Stimulated activated CD8-positive, alpha-beta memory T cell treated with anti-CD3 and anti-CD28 coated beads, Interleukin-7, amount 100 ng/mL, for 1 hour (primary cell): ENCODE data around the gene CLDND2.
A peak's percentile ranks its signal among the peaks of the same experiment; 100 is the strongest.

ENCODE experiments used
- DNase-seq, 2 donors: peaks; one replicate each; pipeline ENCODE4 v3.0.0-alpha.2; 2020; ENCODE audit warnings: low read depth in 2 of 2

Gene CLDND2

DNA sequence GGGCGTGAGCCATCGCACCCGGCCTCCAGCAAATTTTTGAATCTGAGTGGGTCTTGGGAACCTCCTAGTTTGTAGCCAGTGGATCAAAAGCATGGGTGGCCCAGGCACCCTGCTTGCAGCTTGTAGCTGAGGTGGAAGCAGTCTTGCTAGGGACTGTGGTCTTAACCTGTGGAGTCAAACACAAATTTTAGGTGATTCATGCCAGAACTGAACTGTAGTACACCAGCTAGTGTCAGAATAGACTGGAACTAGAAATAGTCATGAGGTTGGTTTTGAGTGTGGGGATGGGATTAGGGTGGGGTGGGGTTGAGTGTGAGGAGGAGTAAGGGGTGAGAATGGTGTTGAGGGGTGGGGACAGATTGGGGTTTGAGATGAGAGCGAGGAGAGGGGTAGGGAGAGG, 13.2 kb upstream of the CLDND2 start:
- no peak for DNase-seq

- no peak for DNase-seq
Measured at GRCh38 chr19:51380379-51380778, 11.6 kb upstream of the CLDND2 start.

DNA sequence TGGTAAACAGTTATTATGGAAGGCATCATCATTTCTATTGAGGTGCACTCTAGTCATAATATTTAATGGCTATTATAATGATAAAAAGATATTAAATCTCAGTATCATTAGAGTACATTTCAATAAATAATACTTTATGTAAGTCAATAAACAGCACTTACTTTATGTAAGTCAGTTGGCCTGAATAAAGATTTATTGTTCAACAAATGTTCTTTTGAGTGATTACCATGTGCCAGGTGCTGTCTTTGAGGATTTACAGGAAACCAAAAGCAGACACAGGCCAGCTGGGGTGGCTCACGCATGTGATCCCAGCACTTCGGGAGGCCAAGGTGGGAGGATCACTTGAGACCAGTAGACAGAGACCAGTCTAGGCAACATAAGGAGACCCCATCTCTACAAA, 8.6 kb upstream of the CLDND2 start:
- DNase-seq, result no peak

DNA sequence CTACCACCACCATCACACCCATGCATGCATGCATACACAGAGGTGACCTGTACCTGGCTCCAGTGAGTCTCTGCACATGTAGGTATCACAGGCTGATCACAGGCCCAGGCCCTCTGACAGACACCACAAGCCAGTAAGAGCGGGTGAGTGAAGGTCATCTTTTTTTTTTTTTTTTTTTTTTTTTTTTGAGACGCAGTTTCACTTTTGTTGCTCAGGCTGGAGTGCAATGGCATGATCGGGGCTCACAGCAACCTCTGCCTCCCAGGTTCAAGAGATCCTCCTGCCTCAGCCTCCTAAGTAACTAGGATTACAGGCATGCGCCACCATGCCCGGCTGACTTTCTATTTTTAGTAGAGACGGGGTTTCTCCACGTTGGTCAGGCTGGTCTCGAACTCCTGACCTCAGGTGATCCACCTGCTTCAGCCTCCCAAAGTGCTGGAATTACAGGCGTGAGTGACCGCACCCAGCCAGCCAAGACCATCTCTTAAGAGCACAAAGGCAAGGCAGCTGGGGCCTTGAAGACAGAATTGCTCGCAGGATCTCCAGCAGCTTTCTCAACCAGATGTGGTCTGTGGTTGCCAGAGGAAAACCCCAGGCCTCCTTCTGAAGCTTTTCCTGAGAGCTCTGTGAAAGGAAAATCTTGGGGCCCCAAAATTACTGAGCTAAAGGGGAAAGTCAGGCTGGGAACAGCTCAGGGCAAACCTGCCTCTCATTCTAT, 6.9 kb upstream of the CLDND2 start:
- DNase-seq, result peak in 1 of 2 donors; percentile 33

GRCh38 chr19:51372649-51373504, 4.1 kb upstream of the CLDND2 start, which contains the start of gene NKG7:
Gene NKG7 (minus strand): TSS chr19:51372654. CDS start chr19:51372535, 119 bp downstream.
- DNase-seq, result peak; percentile 64 to 66

DNA sequence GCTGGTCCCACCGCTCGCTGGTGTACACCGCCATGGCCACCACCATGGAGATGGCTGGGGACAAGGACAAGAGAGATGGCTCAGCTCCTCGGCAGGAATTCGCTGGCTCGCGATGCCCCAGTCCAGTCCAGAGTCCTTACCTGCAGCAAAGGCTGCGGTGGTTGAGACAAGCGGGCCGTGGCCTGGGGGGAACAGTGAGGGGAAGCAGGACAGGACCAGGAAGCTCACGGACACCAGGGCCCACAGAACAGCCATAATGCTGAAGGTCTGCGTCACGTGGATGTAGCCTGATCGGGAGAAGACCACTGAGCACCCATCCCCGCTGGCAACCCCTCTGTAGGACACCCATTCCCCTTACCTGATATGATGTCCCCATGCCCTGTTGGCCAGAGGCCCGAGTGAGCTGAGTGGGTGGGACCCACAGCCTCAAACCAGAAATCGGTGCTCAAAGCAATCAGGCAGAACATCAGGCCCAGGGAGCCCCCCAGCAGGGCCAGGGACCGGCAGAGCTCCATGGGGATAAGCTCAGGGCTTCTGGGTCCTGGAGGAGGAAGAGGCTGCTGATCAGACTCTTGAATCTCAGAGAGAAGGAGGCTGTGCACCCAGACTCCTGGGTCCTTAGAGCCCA, 3.3 kb upstream of the CLDND2 start:
- DNase-seq, result no peak

DNA sequence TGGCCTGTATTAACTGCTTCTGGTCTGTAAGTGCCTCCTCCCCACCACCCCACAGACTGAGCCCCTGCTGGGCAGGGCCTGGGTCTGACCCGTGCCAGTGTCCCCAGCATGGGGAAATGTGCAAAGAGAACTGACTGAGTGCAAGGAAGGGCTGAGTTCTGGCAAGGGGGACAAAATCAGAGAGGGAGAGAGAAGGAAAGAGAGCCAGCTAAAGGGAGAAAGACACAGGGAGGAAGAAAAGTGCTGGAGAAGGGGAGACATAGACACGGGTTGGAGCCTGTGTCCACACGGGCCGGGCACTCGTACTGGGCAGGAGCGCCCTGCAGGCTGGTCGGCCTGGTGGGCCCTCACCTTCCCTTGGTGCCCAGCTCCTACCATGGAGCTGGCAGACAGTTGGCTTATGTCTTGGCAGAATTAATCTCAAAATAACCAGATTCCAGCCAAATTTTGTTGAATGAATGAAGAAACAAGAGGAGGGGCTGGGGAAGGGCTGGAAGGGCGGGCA, 2.4 kb upstream of the CLDND2 start:
- DNase-seq, result no peak

DNA sequence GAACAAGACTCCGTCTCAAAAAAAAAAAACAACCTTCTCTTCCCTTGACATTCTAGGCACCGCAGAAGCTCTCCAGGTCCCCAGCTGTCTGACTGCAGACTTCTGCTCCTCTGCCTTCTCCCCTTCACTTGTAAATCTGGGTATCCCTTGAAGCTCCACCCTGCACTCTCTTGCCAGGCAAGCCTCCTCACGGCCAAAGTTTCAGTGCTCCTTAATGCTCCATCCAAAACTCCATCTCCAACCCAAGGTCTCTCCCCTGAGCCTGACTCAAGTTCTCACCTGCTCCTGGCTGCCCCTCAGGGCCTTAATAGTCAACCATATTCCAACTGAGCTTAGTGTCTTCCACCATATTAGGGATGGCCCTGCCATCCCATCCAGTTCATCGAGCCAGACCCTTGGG, 1.4 kb upstream of the CLDND2 start:
- no peak for DNase-seq

- peak; percentile 95 to 96 for DNase-seq
Measured at GRCh38 chr19:51367565-51368365, 1.0 kb downstream of the CLDND2 start.

- no peak for DNase-seq
Measured at GRCh38 chr19:51367255-51367564, 1.6 kb downstream of the CLDND2 start.

DNA sequence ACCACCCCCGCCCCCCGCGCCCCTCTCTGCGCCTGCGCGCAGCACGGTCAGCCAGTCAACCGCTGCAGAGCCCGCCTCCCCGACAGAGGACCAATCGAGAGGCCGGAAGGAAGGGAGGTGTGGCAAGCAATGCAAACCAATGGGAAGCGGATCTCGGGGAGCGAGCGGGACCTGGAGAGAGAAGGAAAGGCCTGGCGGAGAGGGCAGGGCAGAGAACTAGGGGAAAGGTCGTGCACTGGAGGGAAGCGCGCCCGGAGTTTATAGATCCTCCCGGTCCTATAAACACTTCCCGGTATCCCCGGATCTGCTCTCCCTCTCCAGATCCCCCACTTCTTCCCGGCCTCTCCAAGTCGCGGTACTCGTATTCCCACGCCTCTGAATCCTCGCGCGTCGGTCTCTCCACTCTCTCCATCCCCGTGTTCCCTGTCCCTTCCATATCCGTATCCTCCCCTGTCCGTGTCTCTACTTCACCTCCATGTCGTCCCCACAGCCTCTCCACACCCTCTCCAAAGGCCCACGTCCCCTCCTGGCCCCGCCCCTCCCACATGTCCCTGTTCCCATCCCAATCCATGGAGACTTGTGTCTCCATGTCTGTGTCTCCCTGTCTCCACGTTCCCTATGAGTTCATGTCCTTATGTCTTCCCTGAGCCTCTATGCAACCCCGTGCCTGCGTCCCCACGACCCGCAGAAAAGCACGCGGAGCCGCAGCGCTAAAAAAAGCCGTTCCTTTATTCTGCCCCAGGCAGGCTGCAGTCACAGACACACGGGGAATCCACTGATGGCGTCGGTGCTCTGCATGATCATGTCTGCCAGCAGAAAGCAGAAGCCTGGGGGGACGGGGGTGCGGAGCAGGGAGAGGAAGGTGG, 2.2 kb downstream of the CLDND2 start:
- peak; percentile 72 to 82 for DNase-seq

DNA sequence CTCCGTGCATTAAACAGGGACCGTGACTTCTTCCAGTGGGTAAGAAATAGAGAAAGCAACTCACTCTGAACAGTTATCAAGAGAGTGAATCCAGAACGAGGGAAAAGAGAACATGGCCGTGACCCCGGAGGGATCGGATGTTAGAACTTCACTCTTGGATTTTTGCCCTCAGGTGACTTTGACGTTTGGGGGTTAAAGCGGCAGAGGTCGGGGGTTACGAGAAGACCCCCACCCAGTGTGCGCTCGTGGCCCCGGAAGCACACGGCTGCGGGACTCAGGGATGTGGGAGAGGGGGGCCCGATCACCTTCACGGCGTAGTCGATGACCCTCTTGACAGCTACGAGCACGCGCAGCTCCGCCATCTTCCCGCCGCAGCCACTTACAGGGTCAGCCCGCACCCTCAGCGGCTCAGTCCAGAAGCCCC, 2.8 kb downstream of the CLDND2 start, which contains the start of gene ETFB:
Gene ETFB, minus strand, starts transcription at position 424 of the 424 bp plus-strand sequence. Its CDS starts 62 bp downstream, at position 362.
- DNase-seq, result no peak

- no peak for DNase-seq
Measured at GRCh38 chr19:51365211-51365964, 3.4 kb downstream of the CLDND2 start.

- no peak for DNase-seq
Measured at GRCh38 chr19:51364200-51365106, 4.3 kb downstream of the CLDND2 start.

DNA sequence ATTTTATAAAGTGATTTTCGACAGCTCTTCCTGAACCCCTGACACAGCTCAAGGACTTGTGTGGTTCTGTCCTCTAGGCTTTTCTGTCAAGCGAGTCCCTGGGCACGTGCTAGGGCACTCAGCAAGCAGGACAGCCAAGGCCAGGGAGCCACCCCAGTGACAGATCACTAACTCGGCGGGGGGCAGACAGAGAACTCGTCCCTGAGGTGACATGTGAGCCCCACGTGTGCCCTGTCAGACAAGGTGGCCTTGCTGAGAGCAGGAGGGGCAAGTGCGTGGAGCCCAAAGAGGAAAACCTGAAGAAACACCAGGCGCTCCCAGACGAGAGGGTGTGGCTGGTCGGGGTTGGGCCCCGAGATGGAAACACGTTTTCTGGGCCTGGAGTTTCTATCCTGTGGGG, 7.6 kb downstream of the CLDND2 start:
- no peak for DNase-seq

GRCh38 chr19:51359294-51359693, 9.5 kb downstream of the CLDND2 start:
- DNase-seq, result no peak

DNA sequence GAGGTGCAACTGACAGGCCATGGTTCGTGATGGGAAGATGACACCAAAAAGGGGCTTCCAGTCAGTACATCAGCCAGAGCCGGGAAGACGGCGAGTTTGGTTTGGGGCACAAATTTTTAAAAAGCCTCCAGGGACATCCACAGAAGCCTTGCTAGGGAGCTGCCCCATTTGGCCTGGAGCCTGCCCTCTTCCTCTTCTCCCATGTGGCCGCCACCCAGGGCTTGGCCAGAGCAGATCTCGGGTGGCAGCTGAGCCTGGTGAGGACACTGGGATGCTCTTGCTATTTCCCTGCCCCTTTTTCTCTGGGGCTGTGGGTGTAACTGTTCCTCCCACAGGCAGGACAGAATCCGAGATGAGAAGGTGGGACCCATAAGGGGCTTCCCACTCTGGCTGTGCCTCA, 10.9 kb downstream of the CLDND2 start:
- DNase-seq, result no peak

DNA sequence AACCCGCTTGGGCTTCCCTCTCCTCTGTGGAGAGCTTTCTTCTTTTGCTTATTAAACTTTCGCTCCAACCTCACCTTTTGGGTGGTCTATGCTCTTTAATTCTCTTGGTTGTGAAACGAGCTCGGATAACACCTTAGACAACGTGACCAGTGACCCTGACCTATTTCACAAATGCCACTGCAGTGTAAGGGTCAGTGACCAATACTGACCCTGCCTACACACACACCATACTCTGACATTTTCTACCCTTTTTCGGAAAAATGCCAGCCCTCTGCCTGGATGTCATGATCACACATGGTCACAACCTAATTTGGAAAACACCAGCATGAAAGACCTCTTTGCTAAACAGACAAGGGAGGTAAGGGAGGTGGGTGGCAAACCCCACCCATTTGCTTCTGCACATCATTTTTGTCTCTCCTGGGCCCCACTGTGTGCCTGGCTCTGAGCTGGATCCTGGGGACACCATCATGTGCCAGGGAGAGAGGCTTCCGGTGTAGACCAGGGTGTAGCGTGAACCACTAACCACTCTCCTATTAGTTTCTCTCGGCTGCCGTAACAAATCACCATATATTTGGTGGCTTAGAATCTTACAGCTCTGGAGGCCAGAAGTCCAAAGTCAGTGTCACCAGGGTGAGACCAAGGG, 12.5 kb downstream of the CLDND2 start:
- no peak for DNase-seq
